MM.1S (cell line): ENCODE results near the gene PMPCA.

Experiments used
- CTCF ChIP-seq: fragments of 300-600 bp; sonication (generic); IDR thresholded peaks from 2 replicates; pipeline ENCODE4 v1.5.1; 2016; ENCODE audit warnings: antibody characterized with exemption, low read length, mixed read lengths
- EZH2 ChIP-seq: fragments of 300-600 bp; sonication (generic); optimal IDR thresholded peaks from 2 replicates; pipeline ENCODE3; 2017; ENCODE audit warnings: low read depth, mild to moderate bottlenecking, antibody characterized with exemption, low read length, mixed read lengths
- EZH2phosphoT487 ChIP-seq: fragments of 300-600 bp; sonication (generic); IDR thresholded peaks from 2 replicates; pipeline ENCODE4 v1.6.1; 2018; ENCODE audit warnings: antibody characterized with exemption, low read length

DNA sequence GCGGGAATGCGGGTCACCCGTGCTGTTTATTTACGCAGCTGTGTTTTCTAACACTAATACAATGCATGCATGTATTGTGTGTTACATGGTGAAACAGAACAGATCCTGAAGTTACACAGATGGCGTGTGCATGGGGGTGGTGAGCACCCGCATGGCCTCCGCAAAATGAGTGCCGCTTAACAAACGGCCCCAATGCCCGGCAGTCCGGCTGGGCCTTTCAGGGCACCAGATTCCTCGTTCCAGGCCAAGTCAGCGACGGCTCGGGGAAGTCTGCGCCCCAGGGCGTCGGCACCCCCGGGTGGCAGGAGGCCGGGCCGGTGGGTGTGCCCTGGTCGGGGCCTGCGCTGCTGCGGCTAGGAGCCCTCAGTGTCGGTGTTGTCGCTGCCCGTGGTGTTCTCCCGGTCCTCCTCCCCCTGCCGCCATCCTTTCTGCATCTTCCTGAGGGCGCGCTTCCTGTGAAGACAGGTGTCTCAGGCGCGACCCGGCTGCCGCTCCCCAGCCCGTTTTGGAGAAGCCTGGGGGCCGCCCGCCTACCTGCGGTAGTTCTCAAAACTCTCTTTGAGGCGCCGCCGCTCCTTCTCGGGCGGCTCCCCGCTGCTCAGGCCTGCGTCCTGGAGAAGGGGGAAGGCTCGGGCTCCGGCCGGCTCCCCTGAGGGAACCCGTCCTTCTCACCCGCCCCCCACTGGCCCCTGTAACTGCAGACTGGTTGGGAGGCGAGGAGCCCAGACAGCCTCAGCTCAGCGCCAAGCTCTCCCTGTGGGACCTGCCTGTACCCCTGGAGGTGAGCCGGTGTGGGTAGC lies 46.3 kb upstream of the PMPCA start:
- TF ChIP-seq CTCF (no peak), EZH2 (no peak), EZH2phosphoT487 (no peak)
